Gastroesophageal sphincter (tissue), 3 donors: Measurements from ENCODE around the gene PLEKHG4B.

ENCODE experiments used
- POLR2A ChIP-seq, 2 donors: fragments of 450-650 bp; IDR thresholded peaks; one replicate each; pipeline ENCODE4 v1.6.1; 2017; ENCODE audit warnings: antibody characterized with exemption in 2 of 2, mild to moderate bottlenecking in 2 of 2, moderate library complexity in 1 of 2
- POLR2AphosphoS5 ChIP-seq: sonication (generic); formaldehyde crosslinking; IDR thresholded peaks from one replicate; pipeline ENCODE4 v1.6.1; 2017; ENCODE audit warnings: antibody characterized with exemption
- TF ChIP-seq, protein P1 (sequence below), 4 experiments: fragments of 200-600 bp in 2 of 4; fragments of 450-650 bp in 2 of 4; sonication (generic) in 1 of 4; IDR thresholded peaks; one replicate each; pipeline ENCODE4 v1.5.1; 2017 to 2019; ENCODE audit warnings: antibody characterized with exemption in 4 of 4, mild to moderate bottlenecking in 2 of 4, moderate library complexity in 2 of 4

- TF ChIP-seq, protein P1, sequence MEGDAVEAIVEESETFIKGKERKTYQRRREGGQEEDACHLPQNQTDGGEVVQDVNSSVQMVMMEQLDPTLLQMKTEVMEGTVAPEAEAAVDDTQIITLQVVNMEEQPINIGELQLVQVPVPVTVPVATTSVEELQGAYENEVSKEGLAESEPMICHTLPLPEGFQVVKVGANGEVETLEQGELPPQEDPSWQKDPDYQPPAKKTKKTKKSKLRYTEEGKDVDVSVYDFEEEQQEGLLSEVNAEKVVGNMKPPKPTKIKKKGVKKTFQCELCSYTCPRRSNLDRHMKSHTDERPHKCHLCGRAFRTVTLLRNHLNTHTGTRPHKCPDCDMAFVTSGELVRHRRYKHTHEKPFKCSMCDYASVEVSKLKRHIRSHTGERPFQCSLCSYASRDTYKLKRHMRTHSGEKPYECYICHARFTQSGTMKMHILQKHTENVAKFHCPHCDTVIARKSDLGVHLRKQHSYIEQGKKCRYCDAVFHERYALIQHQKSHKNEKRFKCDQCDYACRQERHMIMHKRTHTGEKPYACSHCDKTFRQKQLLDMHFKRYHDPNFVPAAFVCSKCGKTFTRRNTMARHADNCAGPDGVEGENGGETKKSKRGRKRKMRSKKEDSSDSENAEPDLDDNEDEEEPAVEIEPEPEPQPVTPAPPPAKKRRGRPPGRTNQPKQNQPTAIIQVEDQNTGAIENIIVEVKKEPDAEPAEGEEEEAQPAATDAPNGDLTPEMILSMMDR (IDR thresholded peaks at IDR 0.05) = no peak
- TF ChIP-seq POLR2AphosphoS5 = no peak
- no peak for TF ChIP-seq POLR2A (IDR thresholded peaks at IDR 0.05)
These were observed 14.6 kb downstream of the PLEKHG4B start for GRCh38 chr5:106587-106986.
